Keratinocyte (primary cell): ENCODE measurements around the gene CEACAM7.

Experiments used
- EZH2 ChIP-seq: IDR thresholded peaks from one replicate; pipeline ENCODE4 v1.6.1; 2012; ENCODE audit warnings: inconsistent platforms, mild to moderate bottlenecking, low read length, moderate library complexity
- TF ChIP-seq, protein P1 (sequence below), 3 experiments: IDR thresholded peaks in 1 of 3; conservative IDR thresholded peaks in 1 of 3; optimal IDR thresholded peaks in 1 of 3; 2 replicates in 2 of 3; 3 replicates in 1 of 3; pipeline versions ENCODE3 to v1.5.1; 2011; ENCODE audit warnings: low read length in 3 of 3, mild to moderate bottlenecking in 3 of 3, moderate library complexity in 2 of 3, control low read depth in 1 of 3, inconsistent platforms in 1 of 3; ENCODE audit not compliant: insufficient read depth in 2 of 3; ENCODE audit errors: extremely low read depth in 1 of 3

- TF ChIP-seq, protein P1, sequence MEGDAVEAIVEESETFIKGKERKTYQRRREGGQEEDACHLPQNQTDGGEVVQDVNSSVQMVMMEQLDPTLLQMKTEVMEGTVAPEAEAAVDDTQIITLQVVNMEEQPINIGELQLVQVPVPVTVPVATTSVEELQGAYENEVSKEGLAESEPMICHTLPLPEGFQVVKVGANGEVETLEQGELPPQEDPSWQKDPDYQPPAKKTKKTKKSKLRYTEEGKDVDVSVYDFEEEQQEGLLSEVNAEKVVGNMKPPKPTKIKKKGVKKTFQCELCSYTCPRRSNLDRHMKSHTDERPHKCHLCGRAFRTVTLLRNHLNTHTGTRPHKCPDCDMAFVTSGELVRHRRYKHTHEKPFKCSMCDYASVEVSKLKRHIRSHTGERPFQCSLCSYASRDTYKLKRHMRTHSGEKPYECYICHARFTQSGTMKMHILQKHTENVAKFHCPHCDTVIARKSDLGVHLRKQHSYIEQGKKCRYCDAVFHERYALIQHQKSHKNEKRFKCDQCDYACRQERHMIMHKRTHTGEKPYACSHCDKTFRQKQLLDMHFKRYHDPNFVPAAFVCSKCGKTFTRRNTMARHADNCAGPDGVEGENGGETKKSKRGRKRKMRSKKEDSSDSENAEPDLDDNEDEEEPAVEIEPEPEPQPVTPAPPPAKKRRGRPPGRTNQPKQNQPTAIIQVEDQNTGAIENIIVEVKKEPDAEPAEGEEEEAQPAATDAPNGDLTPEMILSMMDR (optimal IDR thresholded peaks at IDR 0.05 in 1 of 3, IDR thresholded peaks at IDR 0.05 in 1 of 3, conservative IDR thresholded peaks at IDR 0.05 in 1 of 3; ENCODE audit: extremely low read depth in 1 of 3, insufficient read depth in 2 of 3, low read length in 3 of 3), result no peak
- no peak for TF ChIP-seq EZH2
Measured at GRCh38 chr19:41711376-41712261, 23.5 kb upstream of the CEACAM7 start.
